Thoracic aorta (tissue), 2 donors: Measurements from ENCODE around the gene FRMPD4. TPM values are rescaled to one million over a fixed set of nuclear protein-coding genes. Genes with fewer than 3 reads are reported as not detected.

ENCODE experiments used
- ATAC-seq: fragments of 150-250 bp; one replicate; pipeline ENCODE4 v1.8.0; 2017; ENCODE audit warnings: low read depth; ENCODE audit not compliant: insufficient number of reproducible peaks, low FRiP score
- DNase-seq: peaks from one replicate; pipeline ENCODE4 v3.0.0-alpha.2; 2020; ENCODE audit warnings: low spot score
- H3K27ac ChIP-seq, 2 donors: fragments of 200-600 bp; sonication (generic); 1 replicate in 1 of 2; 2 replicates in 1 of 2; pipeline ENCODE4 v1.5.1; 2016; ENCODE audit warnings: mild to moderate bottlenecking in 2 of 2, moderate library complexity in 2 of 2
- H3K27me3 ChIP-seq: fragments of 200-600 bp; sonication (generic); replicated peaks from 2 replicates; pipeline ENCODE4 v1.6.0; 2016; ENCODE audit warnings: mild to moderate bottlenecking; ENCODE audit not compliant: insufficient read depth
- H3K36me3 ChIP-seq: fragments of 200-600 bp; sonication (generic); one replicate; pipeline ENCODE4 v1.5.1; 2016
- H3K4me1 ChIP-seq, 2 donors: fragments of 200-600 bp; sonication (generic); 1 replicate in 1 of 2; 2 replicates in 1 of 2; pipeline versions ENCODE4 v1.5.1 to v1.6.0; 2016; ENCODE audit warnings: low read depth in 2 of 2, mild to moderate bottlenecking in 1 of 2; ENCODE audit not compliant: control insufficient read depth in 1 of 2
- H3K4me3 ChIP-seq: fragments of 200-600 bp; sonication (generic); 2 replicates; pipeline ENCODE4 v1.5.1; 2016; ENCODE audit warnings: mild to moderate bottlenecking
- H3K9me3 ChIP-seq: fragments of 200-600 bp; sonication (generic); 2 replicates; pipeline ENCODE4 v1.5.1; 2016
- total RNA-seq, 2 donors: library from RNA; depleted of rRNA; stranded (reverse); fragments of >200 nt; gene quantifications; one replicate each; pipeline versions ENCODE4 v1.1.0 to v1.2.3, GENCODE V29; 2016
- TF ChIP-seq, protein P1 (sequence below): fragments of 200-600 bp; sonication (generic); IDR thresholded peaks from one replicate; pipeline ENCODE4 v1.5.1; 2019; ENCODE audit warnings: antibody characterized with exemption

Gene FRMPD4
- total RNA-seq, 2 donors from 2014 or later = not detected

DNA sequence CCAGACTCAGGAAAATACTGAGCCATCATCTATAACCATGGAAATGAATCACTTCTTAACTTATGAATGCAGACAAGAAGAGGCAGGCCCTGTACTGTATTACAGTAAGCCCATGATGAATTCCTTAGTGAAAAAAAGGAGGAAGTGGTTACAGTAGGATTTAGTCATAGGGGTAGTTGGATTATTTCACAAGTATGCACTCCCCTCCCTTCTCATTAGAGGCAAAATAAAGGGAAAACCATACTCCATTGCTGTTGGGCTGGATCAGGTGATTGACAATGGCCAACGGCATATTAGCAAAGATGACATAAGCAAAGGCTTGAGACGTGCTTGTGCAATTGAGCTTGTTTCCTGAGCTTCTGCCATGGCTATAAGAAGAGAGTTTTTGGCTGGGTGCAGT lies 471.8 kb downstream of the FRMPD4 start:
- ATAC-seq (no peak), DNase-seq (no peak)
- no peaks in the 10 kb centered on the region for H3K27me3 ChIP-seq

DNA sequence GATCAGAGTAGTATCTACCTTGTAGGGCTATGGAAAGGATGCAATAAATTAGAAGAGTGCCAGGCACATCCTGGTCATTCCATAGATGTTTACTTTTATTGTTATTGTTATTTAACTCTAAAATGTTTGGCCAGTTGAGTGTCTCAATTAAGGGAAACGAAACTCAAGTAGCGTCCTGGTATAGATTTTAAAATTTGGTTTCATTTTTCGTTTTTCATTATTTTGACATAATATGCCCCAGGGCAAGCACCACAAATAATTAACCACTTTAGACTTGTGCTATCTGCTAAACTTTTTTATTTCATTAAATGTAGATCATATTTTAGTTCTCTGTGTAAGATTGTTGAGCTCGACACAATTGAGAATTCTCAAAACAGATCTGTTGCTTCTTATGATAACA lies 473.2 kb downstream of the FRMPD4 start:
- ATAC-seq = no peak
- TF ChIP-seq, protein P1, sequence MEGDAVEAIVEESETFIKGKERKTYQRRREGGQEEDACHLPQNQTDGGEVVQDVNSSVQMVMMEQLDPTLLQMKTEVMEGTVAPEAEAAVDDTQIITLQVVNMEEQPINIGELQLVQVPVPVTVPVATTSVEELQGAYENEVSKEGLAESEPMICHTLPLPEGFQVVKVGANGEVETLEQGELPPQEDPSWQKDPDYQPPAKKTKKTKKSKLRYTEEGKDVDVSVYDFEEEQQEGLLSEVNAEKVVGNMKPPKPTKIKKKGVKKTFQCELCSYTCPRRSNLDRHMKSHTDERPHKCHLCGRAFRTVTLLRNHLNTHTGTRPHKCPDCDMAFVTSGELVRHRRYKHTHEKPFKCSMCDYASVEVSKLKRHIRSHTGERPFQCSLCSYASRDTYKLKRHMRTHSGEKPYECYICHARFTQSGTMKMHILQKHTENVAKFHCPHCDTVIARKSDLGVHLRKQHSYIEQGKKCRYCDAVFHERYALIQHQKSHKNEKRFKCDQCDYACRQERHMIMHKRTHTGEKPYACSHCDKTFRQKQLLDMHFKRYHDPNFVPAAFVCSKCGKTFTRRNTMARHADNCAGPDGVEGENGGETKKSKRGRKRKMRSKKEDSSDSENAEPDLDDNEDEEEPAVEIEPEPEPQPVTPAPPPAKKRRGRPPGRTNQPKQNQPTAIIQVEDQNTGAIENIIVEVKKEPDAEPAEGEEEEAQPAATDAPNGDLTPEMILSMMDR = no peak
- H3K27me3 ChIP-seq = no peaks in the 10 kb centered on the region
- H3K4me3 ChIP-seq = no peak overlapping the region
- no peak for DNase-seq
- no peaks in the 10 kb centered on the region for H3K4me1 ChIP-seq
- no peaks in the 10 kb centered on the region for H3K36me3 ChIP-seq
- H3K27ac ChIP-seq = no peak overlapping the region
- no peaks in the 10 kb centered on the region for H3K9me3 ChIP-seq

More for the DNA sequence above, 471.8 kb downstream of the FRMPD4 start:
- H3K4me1 ChIP-seq = no peaks in the 10 kb centered on the region
- H3K9me3 ChIP-seq = no peaks in the 10 kb centered on the region
- H3K4me3 ChIP-seq = no peak overlapping the region
- no peaks in the 10 kb centered on the region for H3K36me3 ChIP-seq
- no peak overlapping the region for H3K27ac ChIP-seq
- TF ChIP-seq, protein P1 = no peak

DNA sequence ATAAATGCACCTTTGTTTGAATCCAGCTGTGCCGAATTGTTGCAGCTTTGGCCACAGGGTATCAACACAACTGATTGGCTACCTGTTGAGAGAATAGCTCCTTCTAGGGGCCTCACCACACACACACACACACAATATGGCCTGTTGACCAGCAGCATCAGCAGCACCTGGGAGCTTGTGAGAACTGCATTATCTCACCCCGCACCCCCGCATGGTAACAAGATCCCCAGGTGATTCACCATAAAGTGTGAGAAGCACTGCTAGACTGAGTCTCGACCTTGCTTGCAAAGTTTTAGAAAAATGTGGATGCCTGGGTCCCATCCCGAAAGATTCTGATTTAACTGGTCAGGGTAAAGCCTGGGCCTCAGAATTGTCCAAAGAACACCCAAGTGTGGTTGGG lies 476.0 kb downstream of the FRMPD4 start:
- DNase-seq = no peak
- Histone ChIP-seq H3K27ac (no peak overlapping the region), H3K27me3 (no peaks in the 10 kb centered on the region), H3K9me3 (no peaks in the 10 kb centered on the region), H3K36me3 (no peaks in the 10 kb centered on the region), H3K4me1 (no peaks in the 10 kb centered on the region), H3K4me3 (no peak overlapping the region)
- TF ChIP-seq, protein P1 = no peak
- ATAC-seq = no peak

DNA sequence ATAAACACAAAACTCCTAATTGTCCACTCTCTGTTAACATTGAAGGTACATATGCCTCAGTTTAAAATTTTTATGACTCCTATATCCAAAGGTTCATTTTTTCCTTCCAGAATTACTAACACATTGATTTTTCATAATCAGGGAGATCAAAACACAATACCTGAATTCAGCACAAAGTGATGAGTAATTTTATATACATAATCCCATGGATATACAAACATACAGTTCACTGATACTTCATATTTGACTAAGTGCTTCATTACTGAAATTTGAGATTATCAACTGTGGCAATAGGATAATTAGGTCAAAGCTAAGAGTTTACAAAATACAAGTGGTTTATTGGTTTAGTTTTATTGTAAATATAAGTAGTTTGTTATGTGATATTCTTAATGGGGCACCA lies 476.8 kb downstream of the FRMPD4 start:
- DNase-seq = no peak
- TF ChIP-seq, protein P1 = no peak
- no peak overlapping the region for H3K27ac ChIP-seq
- no peak for ATAC-seq
- no peaks in the 10 kb centered on the region for H3K36me3 ChIP-seq
- H3K4me1 ChIP-seq = no peaks in the 10 kb centered on the region
- no peaks in the 10 kb centered on the region for H3K27me3 ChIP-seq
- H3K4me3 ChIP-seq = no peak overlapping the region
- H3K9me3 ChIP-seq = no peaks in the 10 kb centered on the region

DNA sequence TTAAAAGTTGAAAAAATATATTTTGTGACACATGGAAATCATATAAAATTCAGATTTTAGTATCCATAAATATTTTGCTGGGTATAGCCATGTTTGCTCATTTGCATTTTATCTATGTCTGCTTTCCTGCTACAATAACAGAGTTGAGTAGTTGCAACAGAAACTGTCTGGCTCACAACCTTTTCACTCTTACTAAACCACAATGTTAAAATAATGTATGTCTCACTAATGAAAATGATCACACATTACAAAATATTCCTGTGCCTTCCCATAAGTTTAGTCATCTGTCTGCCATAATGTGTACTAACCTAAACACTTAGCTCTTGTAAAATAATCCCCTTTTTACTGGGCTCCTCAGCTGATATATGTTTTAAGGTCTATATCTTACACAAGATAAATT lies 479.0 kb downstream of the FRMPD4 start:
- no peak overlapping the region for H3K27ac ChIP-seq

More for the DNA sequence above, 479.0 kb downstream of the FRMPD4 start:
- Histone ChIP-seq H3K4me1 (no peaks in the 10 kb centered on the region), H3K27me3 (no peaks in the 10 kb centered on the region), H3K9me3 (no peaks in the 10 kb centered on the region), H3K36me3 (no peaks in the 10 kb centered on the region), H3K4me3 (no peak overlapping the region)
- DNase-seq = no peak
- no peak for ATAC-seq
- TF ChIP-seq, protein P1 = no peak
